ENCODE results near the gene CYBA.

DNA sequence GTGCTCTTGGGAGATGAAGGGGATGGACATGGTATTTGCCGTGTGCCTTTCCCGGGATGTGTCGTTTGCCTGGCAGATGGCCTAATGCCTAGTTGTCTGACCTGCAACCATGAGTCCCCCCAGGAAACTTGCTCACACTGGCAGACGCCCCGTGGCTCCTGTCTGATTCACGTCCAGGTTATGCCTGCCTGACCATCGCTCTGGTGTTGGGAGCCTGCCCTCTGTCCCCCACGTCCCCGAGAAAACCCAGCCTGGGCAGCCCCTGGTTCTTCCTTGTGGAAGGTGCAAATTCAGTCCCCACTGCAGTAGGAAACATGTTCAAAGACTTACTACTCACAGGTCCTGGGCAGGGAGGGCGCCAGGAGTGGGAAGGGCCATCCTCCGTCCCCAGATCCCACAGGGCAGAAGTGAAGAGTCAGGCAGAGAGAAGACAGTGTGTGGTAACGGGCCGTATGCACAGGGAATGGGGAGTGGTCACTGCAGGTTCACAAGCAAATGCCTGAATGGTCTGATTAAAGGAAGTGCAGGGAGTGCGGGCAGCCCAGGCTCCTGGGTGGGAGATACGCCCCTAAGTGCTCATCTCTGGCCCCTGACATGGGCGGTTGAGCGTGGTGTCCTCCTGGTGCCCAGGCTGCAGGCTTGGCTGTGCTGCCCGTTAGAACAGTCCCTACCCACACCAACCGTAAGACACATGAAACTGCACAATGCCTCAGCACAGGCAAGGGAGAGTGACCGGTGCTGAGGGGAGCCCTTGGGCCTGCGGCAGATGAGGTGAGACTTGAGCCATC is 39.7 kb upstream of the CYBA start:
- no peak for TF ChIP-seq POLR2A (IDR thresholded peaks at IDR 0.05)
- TF ChIP-seq, protein P1, sequence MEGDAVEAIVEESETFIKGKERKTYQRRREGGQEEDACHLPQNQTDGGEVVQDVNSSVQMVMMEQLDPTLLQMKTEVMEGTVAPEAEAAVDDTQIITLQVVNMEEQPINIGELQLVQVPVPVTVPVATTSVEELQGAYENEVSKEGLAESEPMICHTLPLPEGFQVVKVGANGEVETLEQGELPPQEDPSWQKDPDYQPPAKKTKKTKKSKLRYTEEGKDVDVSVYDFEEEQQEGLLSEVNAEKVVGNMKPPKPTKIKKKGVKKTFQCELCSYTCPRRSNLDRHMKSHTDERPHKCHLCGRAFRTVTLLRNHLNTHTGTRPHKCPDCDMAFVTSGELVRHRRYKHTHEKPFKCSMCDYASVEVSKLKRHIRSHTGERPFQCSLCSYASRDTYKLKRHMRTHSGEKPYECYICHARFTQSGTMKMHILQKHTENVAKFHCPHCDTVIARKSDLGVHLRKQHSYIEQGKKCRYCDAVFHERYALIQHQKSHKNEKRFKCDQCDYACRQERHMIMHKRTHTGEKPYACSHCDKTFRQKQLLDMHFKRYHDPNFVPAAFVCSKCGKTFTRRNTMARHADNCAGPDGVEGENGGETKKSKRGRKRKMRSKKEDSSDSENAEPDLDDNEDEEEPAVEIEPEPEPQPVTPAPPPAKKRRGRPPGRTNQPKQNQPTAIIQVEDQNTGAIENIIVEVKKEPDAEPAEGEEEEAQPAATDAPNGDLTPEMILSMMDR (IDR thresholded peaks at IDR 0.05): no peak

Measured in uterus (tissue), 2 donors.